Neural cell (in vitro differentiated cells): ENCODE data around the gene CYB561A3.

Source experiments
- CTCF ChIP-seq: fragments of 450-650 bp; IDR thresholded peaks from 2 replicates; pipeline ENCODE4 v1.5.1; 2014; ENCODE audit warnings: antibody characterized with exemption, mild to moderate bottlenecking, moderate library complexity; ENCODE audit not compliant: poor library complexity, severe bottlenecking
- POLR2AphosphoS5 ChIP-seq: IDR thresholded peaks from 2 replicates; pipeline ENCODE4 v1.6.1; 2012
- TAF1 ChIP-seq: IDR thresholded peaks from 2 replicates; pipeline ENCODE4 v1.6.1; 2012; ENCODE audit warnings: low read depth

GRCh38 chr11:61380884-61381283, 19.2 kb upstream of the CYB561A3 start:
- TF ChIP-seq CTCF: no peak
- TF ChIP-seq TAF1: no peak
- no peak for TF ChIP-seq POLR2AphosphoS5
